SK-N-SH (cell line): Measurements from ENCODE around the gene S100P. TPM values are rescaled to one million over a fixed set of nuclear protein-coding genes. Genes with fewer than 3 reads are reported as not detected.

Experiments
- CTCF ChIA-PET: fragments of 300-600, 350-600 bp; formaldehyde crosslinking; extraction: SDS; loops from one replicate; lab custom pipeline; 2021; lab: Yijun Ruan, JAX
- POLR2A ChIA-PET: fragments of 350-600 bp; sonication (Branson Sonifier 250); formaldehyde crosslinking; extraction: SDS; loops from one replicate; lab custom pipeline; 2020; ENCODE audit warnings: antibody characterized with exemption, inconsistent platforms; lab: Yijun Ruan, JAX
- DNase-seq: peaks from one replicate; pipeline ENCODE4 v3.0.0; 2012
- H2AFZ ChIP-seq: fragments of 200-600 bp; sonication (generic); 2 replicates; pipeline ENCODE4 v1.8.1; 2016; ENCODE audit warnings: antibody characterized with exemption, mild to moderate bottlenecking, low read depth
- H3F3A ChIP-seq: fragments of 200-600 bp; sonication (generic); replicated peaks from 2 replicates; pipeline ENCODE3; 2016; ENCODE audit warnings: antibody characterized with exemption, mild to moderate bottlenecking; ENCODE audit not compliant: insufficient read depth
- H3K27ac ChIP-seq, 2 experiments: fragments of 200-500 bp in 1 of 2; fragments of 200-600 bp in 1 of 2; sonication (Bioruptor generic) in 1 of 2; sonication (generic), shearing (Covaris generic) in 1 of 2; 2 replicates each; pipeline versions ENCODE4 v1.5.1 to v1.6.1; 2014 to 2016; ENCODE audit warnings: low read depth in 2 of 2, inconsistent platforms in 1 of 2, low read length in 1 of 2, mild to moderate bottlenecking in 1 of 2, mixed read lengths in 1 of 2
- H3K27me3 ChIP-seq: fragments of 200-600 bp; sonication (generic), shearing (Covaris generic); 2 replicates; pipeline ENCODE4 v1.6.1; 2016; ENCODE audit warnings: mixed run types; ENCODE audit not compliant: insufficient read depth
- H3K36me3 ChIP-seq, 2 experiments: fragments of 200-500 bp in 1 of 2; fragments of 200-600 bp in 1 of 2; sonication (Bioruptor generic) in 1 of 2; sonication (generic) in 1 of 2; replicated peaks in 1 of 2; 2 replicates each; pipeline versions ENCODE3 to v1.5.1; 2014 to 2016; ENCODE audit warnings: low read length in 1 of 2, mild to moderate bottlenecking in 1 of 2; ENCODE audit not compliant: insufficient read depth in 2 of 2, control insufficient read depth in 1 of 2
- H3K4me1 ChIP-seq, 2 experiments: fragments of 200-500 bp in 1 of 2; fragments of 200-600 bp in 1 of 2; sonication (Bioruptor generic) in 1 of 2; sonication (generic), shearing (Covaris generic) in 1 of 2; 2 replicates each; pipeline versions ENCODE4 v1.5.1 to v1.6.1; 2014 to 2016; ENCODE audit warnings: low read depth in 1 of 2, low read length in 1 of 2, mixed run types in 1 of 2; ENCODE audit not compliant: insufficient read depth in 2 of 2, control insufficient read depth in 1 of 2
- H3K4me2 ChIP-seq: fragments of 200-600 bp; sonication (generic), shearing (Covaris generic); 2 replicates; pipeline ENCODE4 v1.6.1; 2017; ENCODE audit warnings: mixed run types
- H3K4me3 ChIP-seq, 2 experiments: fragments of 200-500 bp in 1 of 2; fragments of 200-600 bp in 1 of 2; sonication (Bioruptor generic) in 1 of 2; sonication (generic), shearing (Covaris generic) in 1 of 2; 2 replicates each; pipeline versions ENCODE4 v1.5.1 to v1.8.1; 2014 to 2016; ENCODE audit warnings: low read depth in 2 of 2, inconsistent platforms in 1 of 2, low read length in 1 of 2, mild to moderate bottlenecking in 1 of 2, mixed read lengths in 1 of 2, moderate library complexity in 1 of 2
- H3K79me2 ChIP-seq: fragments of 200-600 bp; sonication (generic); 2 replicates; pipeline ENCODE4 v1.8.1; 2017; ENCODE audit warnings: mild to moderate bottlenecking; ENCODE audit not compliant: insufficient read depth
- H3K9ac ChIP-seq: fragments of 200-600 bp; sonication (generic); 2 replicates; pipeline ENCODE4 v1.6.1; 2017; ENCODE audit warnings: mixed run types
- H3K9me2 ChIP-seq: fragments of 200-600 bp; sonication (generic); 2 replicates; pipeline ENCODE4 v1.6.1; 2017; ENCODE audit warnings: mixed run types
- H3K9me3 ChIP-seq: fragments of 200-600 bp; sonication (generic); 2 replicates; pipeline ENCODE4 v1.6.1; 2017; ENCODE audit warnings: mixed run types, mild to moderate bottlenecking, moderate library complexity
- H4K20me1 ChIP-seq: fragments of 200-600 bp; sonication (generic); 2 replicates; pipeline ENCODE4 v1.6.1; 2017; ENCODE audit warnings: mild to moderate bottlenecking, mixed run types; ENCODE audit not compliant: insufficient read depth
- ELF1 ChIP-seq: IDR thresholded peaks from 2 replicates; pipeline ENCODE4 v1.4.0; 2012
- EZH2phosphoT487 ChIP-seq: fragments of 200-600 bp; sonication (generic); IDR thresholded peaks from 2 replicates; pipeline ENCODE4 v1.6.1; 2017; ENCODE audit warnings: low read depth, mixed run types, mild to moderate bottlenecking, antibody characterized with exemption, moderate library complexity, borderline replicate concordance
- FOSL2 ChIP-seq: IDR thresholded peaks from 2 replicates; pipeline ENCODE4 v1.4.0; 2012; ENCODE audit warnings: low read depth, mild to moderate bottlenecking, moderate library complexity, borderline replicate concordance
- FOXJ3 ChIP-seq: sonication (generic); formaldehyde crosslinking; IDR thresholded peaks from 2 replicates; pipeline ENCODE4 v1.5.1; 2020; ENCODE audit warnings: mild to moderate bottlenecking, missing genetic modification reagents
- GABPA ChIP-seq: IDR thresholded peaks from 2 replicates; pipeline ENCODE4 v1.4.0; 2012; ENCODE audit warnings: low read depth, mild to moderate bottlenecking
- GATA2 ChIP-seq: sonication (generic); formaldehyde crosslinking; IDR thresholded peaks from 2 replicates; pipeline ENCODE4 v1.5.0; 2020; ENCODE audit warnings: mild to moderate bottlenecking, missing genetic modification reagents
- JUND ChIP-seq: IDR thresholded peaks from 2 replicates; pipeline ENCODE4 v1.4.0; 2012
- MEF2A ChIP-seq: IDR thresholded peaks from 2 replicates; pipeline ENCODE4 v1.4.0; 2012; ENCODE audit warnings: low read depth, borderline replicate concordance
- MXI1 ChIP-seq: IDR thresholded peaks from 2 replicates; pipeline ENCODE4 v1.6.1; 2012; ENCODE audit warnings: mild to moderate bottlenecking, low read depth, low read length, improper control_type of control experiment
- NFIC ChIP-seq: IDR thresholded peaks from 2 replicates; pipeline ENCODE4 v1.4.0; 2012; ENCODE audit warnings: borderline replicate concordance
- NRF1 ChIP-seq: IDR thresholded peaks from 2 replicates; pipeline ENCODE4 v1.6.1; 2012; ENCODE audit warnings: low read depth, mild to moderate bottlenecking, low read length
- POLR2AphosphoS5 ChIP-seq: IDR thresholded peaks from 2 replicates; pipeline ENCODE4 v1.6.1; 2012; ENCODE audit warnings: low read depth, low read length
- RCOR1 ChIP-seq: fragments of 150-350 bp; IDR thresholded peaks from 2 replicates; pipeline ENCODE4 v1.6.1; 2017; ENCODE audit warnings: antibody characterized with exemption, low read length
- SIN3A ChIP-seq: IDR thresholded peaks from 2 replicates; pipeline ENCODE4 v1.6.1; 2012; ENCODE audit warnings: low read depth, mild to moderate bottlenecking, low read length, moderate library complexity, borderline replicate concordance
- TAF1 ChIP-seq: IDR thresholded peaks from 2 replicates; pipeline ENCODE4 v1.6.1; 2012; ENCODE audit warnings: low read depth, mild to moderate bottlenecking, low read length, moderate library complexity, borderline replicate concordance
- WGBS: methylation state at CpG from one replicate; pipeline ENCODE4 v1.1.6; 2017; ENCODE audit warnings: low lambda C conversion rate; 5-methylcytosine and 5-hydroxymethylcytosine counted together
- polyA plus RNA-seq, 3 experiments: library from polyadenylated mRNA; depleted of rRNA; stranded (reverse); fragments of >200 nt; gene quantifications; 2 replicates each; pipeline ENCODE4 v1.2.3, GENCODE V29; 2012
- TF ChIP-seq, protein P1 (sequence below): IDR thresholded peaks from 2 replicates; pipeline ENCODE4 v1.4.0; 2012; ENCODE audit warnings: low read depth, borderline replicate concordance
- TF ChIP-seq, protein P2 (sequence below): IDR thresholded peaks from 2 replicates; pipeline ENCODE4 v1.4.0; 2012; ENCODE audit warnings: low read depth

The S100P gene
- polyA plus RNA-seq, 1 of the 3 experiments (the other 2 are of a cell fraction): not detected

DNA sequence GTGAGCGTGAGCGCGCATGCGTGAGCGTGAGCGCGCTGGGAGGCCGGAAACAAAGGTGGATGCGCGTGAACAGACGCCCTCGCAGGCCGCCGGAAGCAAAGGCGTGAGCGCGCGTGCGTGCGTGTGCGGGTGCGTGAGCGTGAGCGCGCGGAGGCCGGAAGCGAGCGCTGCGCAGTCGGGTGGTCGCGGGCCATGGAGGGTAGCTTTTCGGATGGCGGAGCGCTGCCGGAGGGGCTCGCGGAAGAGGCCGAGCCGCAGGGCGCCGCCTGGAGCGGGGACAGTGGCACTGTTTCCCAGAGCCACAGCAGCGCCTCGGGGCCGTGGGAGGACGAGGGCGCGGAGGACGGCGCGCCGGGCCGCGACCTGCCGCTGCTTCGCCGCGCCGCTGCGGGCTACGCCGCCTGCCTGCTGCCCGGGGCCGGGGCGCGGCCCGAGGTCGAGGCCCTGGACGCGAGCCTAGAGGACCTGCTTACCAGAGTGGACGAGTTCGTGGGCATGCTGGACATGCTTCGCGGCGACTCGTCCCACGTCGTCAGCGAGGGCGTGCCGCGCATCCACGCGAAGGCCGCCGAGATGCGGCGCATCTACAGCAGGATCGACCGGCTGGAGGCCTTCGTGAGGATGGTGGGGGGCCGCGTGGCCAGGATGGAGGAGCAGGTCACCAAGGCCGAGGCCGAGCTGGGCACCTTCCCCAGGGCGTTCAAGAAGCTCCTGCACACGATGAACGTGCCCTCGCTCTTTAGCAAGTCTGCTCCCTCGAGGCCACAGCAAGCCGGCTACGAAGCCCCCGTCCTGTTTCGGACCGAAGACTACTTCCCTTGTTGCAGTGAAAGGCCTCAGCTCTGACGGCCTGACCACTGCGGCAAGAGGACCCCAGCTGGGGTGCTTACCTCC lies 22.6 kb downstream of the S100P start, which contains the start of gene BLOC1S4:
Gene BLOC1S4 (plus strand): TSS at position 157 of the 894 bp plus-strand sequence. CDS start 36 bp downstream, at position 193.
- no peak for TF ChIP-seq GATA2 (CRISPR knock-in tag)
- TF ChIP-seq ELF1: peak; percentile 63
- no peak for TF ChIP-seq EZH2phosphoT487
- TF ChIP-seq JUND: no peak
- no peak for TF ChIP-seq FOSL2
- no peak for TF ChIP-seq NFIC
- no peak; the same call in 1 of the 2 replicates for TF ChIP-seq SIN3A
- peak; percentile 78 for TF ChIP-seq POLR2AphosphoS5
- TF ChIP-seq, protein P1, sequence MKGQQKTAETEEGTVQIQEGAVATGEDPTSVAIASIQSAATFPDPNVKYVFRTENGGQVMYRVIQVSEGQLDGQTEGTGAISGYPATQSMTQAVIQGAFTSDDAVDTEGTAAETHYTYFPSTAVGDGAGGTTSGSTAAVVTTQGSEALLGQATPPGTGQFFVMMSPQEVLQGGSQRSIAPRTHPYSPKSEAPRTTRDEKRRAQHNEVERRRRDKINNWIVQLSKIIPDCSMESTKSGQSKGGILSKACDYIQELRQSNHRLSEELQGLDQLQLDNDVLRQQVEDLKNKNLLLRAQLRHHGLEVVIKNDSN: no peak
- TF ChIP-seq FOXJ3 (CRISPR knock-in tag): no peak
- TF ChIP-seq RCOR1: no peak
- TF ChIP-seq GABPA: peak; percentile 68
- peak; percentile 98 for TF ChIP-seq NRF1
- TF ChIP-seq, protein P2, sequence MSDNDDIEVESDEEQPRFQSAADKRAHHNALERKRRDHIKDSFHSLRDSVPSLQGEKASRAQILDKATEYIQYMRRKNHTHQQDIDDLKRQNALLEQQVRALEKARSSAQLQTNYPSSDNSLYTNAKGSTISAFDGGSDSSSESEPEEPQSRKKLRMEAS: peak; percentile 88
- peak; percentile 37; the same call in 1 of the 2 replicates for TF ChIP-seq MXI1
- no peak for TF ChIP-seq MEF2A
- peak; percentile 74; the same call in 1 of the 2 replicates for TF ChIP-seq TAF1
- peaks cover 25% of the 10 kb centered on the region for H3K79me2 ChIP-seq
- H3K9me2 ChIP-seq: no peaks in the 10 kb centered on the region
- H4K20me1 ChIP-seq: peaks cover 18% of the 10 kb centered on the region; the same call in 1 of the 2 replicates
- POLR2A ChIA-PET: interaction anchor here (0.7 to 1.9 kb wide), 5 partner anchors 42 to 215 kb away, joined by 3 to 6 read pairs (median 4); partner anchors contain the start of genes MRFAP1 and TBC1D14
- WGBS: 2% methylated on average over 51 of the region's 109 CpGs
- H3F3A ChIP-seq: peaks cover 8% of the 10 kb centered on the region
- peak within 1 kb of the TSS; percentile 78 for H2AFZ ChIP-seq
- no peaks in the 10 kb centered on the region for H3K36me3 ChIP-seq
- peak within 1 kb of the TSS; percentile 60 to 85 for H3K27ac ChIP-seq
- no peaks in the 10 kb centered on the region for H3K9me3 ChIP-seq
- H3K4me1 ChIP-seq: peaks cover 0 to 6% of the 10 kb centered on the region in 2 experiments; a peak in 2 of 4 replicates
- H3K27me3 ChIP-seq: no peaks in the 10 kb centered on the region
- DNase-seq: peak; percentile 97
- H3K9ac ChIP-seq: peak within 1 kb of the TSS; percentile 81
- peak within 1 kb of the TSS; percentile 81 to 83 for H3K4me3 ChIP-seq
- CTCF ChIA-PET: interaction anchor here (0.6 to 10.2 kb wide), 7 partner anchors 53 to 270 kb away, joined by 3 to 204 read pairs (median 4); partner anchors contain the start of gene TBC1D14
- peak within 1 kb of the TSS; percentile 98 for H3K4me2 ChIP-seq
